HL-60 (cell line): ENCODE results near the gene PCNX2.

Experiments
- POLR2AphosphoS5 ChIP-seq: IDR thresholded peaks from 2 replicates; pipeline ENCODE4 v1.6.1; 2012; ENCODE audit warnings: low read depth
- TF ChIP-seq, protein P1 (sequence below): IDR thresholded peaks from one replicate; pipeline ENCODE4 v1.5.1; 2011; ENCODE audit warnings: low read length, control low read depth, inconsistent platforms; ENCODE audit not compliant: insufficient read depth

DNA sequence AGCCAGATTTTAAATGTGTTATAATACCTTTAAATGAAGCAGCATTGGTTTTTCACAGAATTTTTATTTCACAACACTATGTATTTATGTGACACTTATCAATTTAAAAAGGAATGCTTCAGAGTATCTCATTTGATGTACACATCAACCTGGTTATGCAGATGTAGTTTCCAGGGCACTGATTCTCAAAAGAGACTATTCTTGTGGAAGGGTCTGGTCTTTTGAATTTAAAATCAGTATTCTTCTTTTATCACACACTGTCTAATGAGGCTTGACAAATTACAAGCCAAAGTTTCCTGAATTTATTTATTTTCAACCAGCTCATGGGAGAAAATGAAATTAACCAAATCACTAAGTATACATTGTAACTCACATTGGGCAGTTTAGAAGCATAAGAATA, 257.7 kb downstream of the PCNX2 start:
- TF ChIP-seq, protein P1, sequence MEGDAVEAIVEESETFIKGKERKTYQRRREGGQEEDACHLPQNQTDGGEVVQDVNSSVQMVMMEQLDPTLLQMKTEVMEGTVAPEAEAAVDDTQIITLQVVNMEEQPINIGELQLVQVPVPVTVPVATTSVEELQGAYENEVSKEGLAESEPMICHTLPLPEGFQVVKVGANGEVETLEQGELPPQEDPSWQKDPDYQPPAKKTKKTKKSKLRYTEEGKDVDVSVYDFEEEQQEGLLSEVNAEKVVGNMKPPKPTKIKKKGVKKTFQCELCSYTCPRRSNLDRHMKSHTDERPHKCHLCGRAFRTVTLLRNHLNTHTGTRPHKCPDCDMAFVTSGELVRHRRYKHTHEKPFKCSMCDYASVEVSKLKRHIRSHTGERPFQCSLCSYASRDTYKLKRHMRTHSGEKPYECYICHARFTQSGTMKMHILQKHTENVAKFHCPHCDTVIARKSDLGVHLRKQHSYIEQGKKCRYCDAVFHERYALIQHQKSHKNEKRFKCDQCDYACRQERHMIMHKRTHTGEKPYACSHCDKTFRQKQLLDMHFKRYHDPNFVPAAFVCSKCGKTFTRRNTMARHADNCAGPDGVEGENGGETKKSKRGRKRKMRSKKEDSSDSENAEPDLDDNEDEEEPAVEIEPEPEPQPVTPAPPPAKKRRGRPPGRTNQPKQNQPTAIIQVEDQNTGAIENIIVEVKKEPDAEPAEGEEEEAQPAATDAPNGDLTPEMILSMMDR = no peak
- TF ChIP-seq POLR2AphosphoS5 = no peak
